H1 (cell line): Measurements from ENCODE around the gene SMOC2. TPM values are rescaled to one million over a fixed set of nuclear protein-coding genes. Genes with fewer than 3 reads are reported as not detected.

Experiments
- CTCF ChIA-PET: fragments of 300-600 bp; sonication (Branson Sonifier 250); formaldehyde crosslinking; loops from one replicate; lab custom pipeline; 2021; ENCODE audit not compliant: partially characterized antibody; lab: Charles Lee
- POLR2A ChIA-PET: fragments of 300-600 bp; sonication (Branson Sonifier 250); formaldehyde crosslinking; loops from one replicate; lab custom pipeline; 2021; ENCODE audit warnings: inconsistent platforms; ENCODE audit not compliant: partially characterized antibody; lab: Charles Lee
- DNase-seq, 2 experiments: peaks; one replicate each; pipeline versions ENCODE4 v3.0.0 to v3.0.0-alpha.2; 2010 to 2022; ENCODE audit warnings: low spot score in 2 of 2, low read depth in 1 of 2, mixed read lengths in 1 of 2
- FAIRE-seq: peaks from 2 replicates; lab custom pipeline; 2011; peaks lifted over from hg19 to GRCh38; lab: Jason Lieb, UNC
- H2AFZ ChIP-seq: 2 replicates; pipeline ENCODE4 v1.8.1; 2012; ENCODE audit warnings: low read length, inconsistent platforms
- H2AK5ac ChIP-seq: 2 replicates; pipeline ENCODE4 v1.6.1; 2013; ENCODE audit warnings: low read depth, low read length
- H2BK120ac ChIP-seq: replicated peaks from 2 replicates; pipeline ENCODE3; 2013; ENCODE audit warnings: low read depth, low read length, inconsistent platforms
- H2BK12ac ChIP-seq: 2 replicates; pipeline ENCODE4 v1.6.1; 2013; ENCODE audit warnings: low read depth, low read length
- H2BK15ac ChIP-seq: 2 replicates; pipeline ENCODE4 v1.6.1; 2013; ENCODE audit warnings: low read length
- H2BK20ac ChIP-seq: 2 replicates; pipeline ENCODE4 v1.6.1; 2013; ENCODE audit warnings: low read length
- H2BK5ac ChIP-seq: 2 replicates; pipeline ENCODE4 v1.6.1; 2013; ENCODE audit warnings: low read depth, low read length
- H3K14ac ChIP-seq: 2 replicates; pipeline ENCODE4 v1.6.1; 2013; ENCODE audit warnings: inconsistent platforms; ENCODE audit not compliant: insufficient read length
- H3K18ac ChIP-seq: 2 replicates; pipeline ENCODE4 v1.6.1; 2013; ENCODE audit warnings: low read length; ENCODE audit errors: extremely low read depth
- H3K23ac ChIP-seq: 2 replicates; pipeline ENCODE4 v1.6.1; 2013; ENCODE audit warnings: inconsistent platforms; ENCODE audit not compliant: insufficient read length
- H3K23me2 ChIP-seq: 2 replicates; pipeline ENCODE4 v1.6.1; 2013; ENCODE audit warnings: low read depth, low read length
- H3K27ac ChIP-seq: 2 replicates; pipeline ENCODE4 v1.6.1; 2011; ENCODE audit warnings: low read depth, low read length, inconsistent platforms
- H3K27me3 ChIP-seq, 4 experiments: replicated peaks in 1 of 4; 1 replicate in 1 of 4; 2 replicates in 3 of 4; pipeline versions ENCODE4 v1.6.1 to v1.8.1; 2011 to 2013; ENCODE audit warnings: low read length in 3 of 4, mild to moderate bottlenecking in 3 of 4, inconsistent platforms in 2 of 4, mixed read lengths in 2 of 4, moderate library complexity in 1 of 4; ENCODE audit not compliant: control insufficient read depth in 3 of 4, insufficient read depth in 3 of 4; ENCODE audit errors: extremely low read depth in 1 of 4
- H3K36me3 ChIP-seq, 4 experiments: 2 replicates each; pipeline versions ENCODE4 v1.6.1 to v1.8.1; 2011 to 2013; ENCODE audit warnings: mild to moderate bottlenecking in 4 of 4, low read length in 3 of 4, moderate library complexity in 2 of 4, control low read depth in 1 of 4, inconsistent platforms in 1 of 4; ENCODE audit not compliant: insufficient read depth in 4 of 4, control insufficient read depth in 2 of 4
- H3K4ac ChIP-seq: replicated peaks from 2 replicates; pipeline ENCODE3; 2013; ENCODE audit warnings: low read length, low read depth, mixed read lengths, inconsistent platforms; ENCODE audit not compliant: insufficient read length
- H3K4me1 ChIP-seq, 4 experiments: replicated peaks in 1 of 4; 1 replicate in 1 of 4; 2 replicates in 3 of 4; pipeline versions ENCODE4 v1.6.1 to v1.8.1; 2011 to 2013; ENCODE audit warnings: low read length in 3 of 4, inconsistent platforms in 2 of 4, mixed read lengths in 1 of 4; ENCODE audit not compliant: insufficient read depth in 4 of 4, control insufficient read depth in 3 of 4
- H3K4me2 ChIP-seq, 2 experiments: 2 replicates each; pipeline versions ENCODE4 v1.6.1 to v1.8.1; 2011 to 2013; ENCODE audit warnings: low read depth in 2 of 2, low read length in 2 of 2, control low read depth in 1 of 2, inconsistent platforms in 1 of 2, mild to moderate bottlenecking in 1 of 2; ENCODE audit not compliant: insufficient read depth in 1 of 2
- H3K4me3 ChIP-seq, 4 experiments: fragments of 200-600, 300-600 bp in 1 of 4; sonication (generic), shearing (Covaris generic), sonication (Bioruptor Twin) in 1 of 4; 2 replicates each; pipeline versions ENCODE4 v1.5.1 to v1.8.1; 2011 to 2016; ENCODE audit warnings: low read length in 4 of 4, low read depth in 3 of 4, control low read depth in 2 of 4, inconsistent platforms in 2 of 4, mild to moderate bottlenecking in 2 of 4, mixed read lengths in 1 of 4, moderate library complexity in 1 of 4; ENCODE audit not compliant: insufficient read depth in 2 of 4; ENCODE audit errors: extremely low read depth in 1 of 4
- H3K56ac ChIP-seq: replicated peaks from 2 replicates; pipeline ENCODE3; 2013; ENCODE audit warnings: low read depth, mild to moderate bottlenecking, mixed read lengths, low read length, inconsistent platforms; ENCODE audit not compliant: insufficient read length
- H3K79me1 ChIP-seq: 2 replicates; pipeline ENCODE4 v1.6.1; 2013; ENCODE audit warnings: low read depth, low read length, control low read depth
- H3K79me2 ChIP-seq, 2 experiments: 2 replicates each; pipeline versions ENCODE4 v1.6.1 to v1.8.1; 2012 to 2013; ENCODE audit warnings: low read length in 2 of 2, mild to moderate bottlenecking in 2 of 2, inconsistent platforms in 1 of 2; ENCODE audit not compliant: insufficient read depth in 2 of 2, control insufficient read depth in 1 of 2
- H3K9ac ChIP-seq, 4 experiments: replicated peaks in 1 of 4; 1 replicate in 1 of 4; 2 replicates in 3 of 4; pipeline versions ENCODE4 v1.6.1 to v1.8.1; 2011 to 2013; ENCODE audit warnings: low read depth in 3 of 4, low read length in 3 of 4, control low read depth in 2 of 4, mild to moderate bottlenecking in 2 of 4, moderate library complexity in 2 of 4, inconsistent platforms in 1 of 4; ENCODE audit errors: extremely low read depth in 1 of 4
- H3K9me3 ChIP-seq, 2 experiments: 2 replicates each; pipeline versions ENCODE4 v1.6.1 to v1.8.1; 2012 to 2013; ENCODE audit warnings: mild to moderate bottlenecking in 2 of 2, moderate library complexity in 2 of 2, control low read depth in 1 of 2, inconsistent platforms in 1 of 2, low read depth in 1 of 2, low read length in 1 of 2, mixed read lengths in 1 of 2; ENCODE audit not compliant: insufficient read depth in 2 of 2
- H4K20me1 ChIP-seq, 2 experiments: replicated peaks in 1 of 2; 2 replicates each; pipeline versions ENCODE3 to v1.8.1; 2011 to 2013; ENCODE audit warnings: inconsistent platforms in 2 of 2, low read length in 2 of 2, mild to moderate bottlenecking in 1 of 2; ENCODE audit not compliant: insufficient read depth in 2 of 2, control insufficient read depth in 1 of 2
- H4K5ac ChIP-seq: 2 replicates; pipeline ENCODE4 v1.6.1; 2013; ENCODE audit warnings: low read length, low read depth, mixed read lengths, inconsistent platforms; ENCODE audit not compliant: insufficient read length
- H4K8ac ChIP-seq: 2 replicates; pipeline ENCODE4 v1.8.0; 2013; ENCODE audit warnings: mild to moderate bottlenecking, moderate library complexity, low read length, inconsistent platforms; ENCODE audit not compliant: insufficient read depth; ENCODE audit errors: extremely low read depth
- H4K91ac ChIP-seq: replicated peaks from 2 replicates; pipeline ENCODE3; 2013; ENCODE audit warnings: low read length, mixed read lengths, inconsistent platforms; ENCODE audit not compliant: insufficient read length
- BCL11A ChIP-seq, 2 experiments: IDR thresholded peaks; one replicate each; pipeline ENCODE4 v1.6.1; 2011; ENCODE audit warnings: low read depth in 2 of 2, low read length in 2 of 2, mild to moderate bottlenecking in 2 of 2
- BRCA1 ChIP-seq: IDR thresholded peaks from 2 replicates; pipeline ENCODE4 v1.6.1; 2012; ENCODE audit warnings: low read depth, low read length, improper control_type of control experiment
- SAP30 ChIP-seq: fragments of 300-600 bp; sonication (generic); IDR thresholded peaks from 2 replicates; pipeline ENCODE4 v1.7.1; 2012; ENCODE audit warnings: low read length, moderate library complexity, mild to moderate bottlenecking, inconsistent platforms; ENCODE audit not compliant: insufficient read depth, insufficient replicate concordance
- SUZ12 ChIP-seq: fragments of 200-600 bp; sonication (generic); IDR thresholded peaks from 2 replicates; pipeline ENCODE4 v1.6.1; 2012; ENCODE audit warnings: mild to moderate bottlenecking, inconsistent platforms, low read length, moderate library complexity, mixed read lengths
- TAF7 ChIP-seq: optimal IDR thresholded peaks from 2 replicates; pipeline ENCODE3; 2011; ENCODE audit warnings: low read depth, mild to moderate bottlenecking, inconsistent platforms, low read length, moderate library complexity, borderline replicate concordance
- TCF12 ChIP-seq: IDR thresholded peaks from 2 replicates; pipeline ENCODE4 v1.6.1; 2011; ENCODE audit warnings: low read depth, mild to moderate bottlenecking, low read length
- WGBS, 2 experiments: shearing (Covaris generic) in 1 of 2; methylation state at CpG; one replicate each; pipeline versions ENCODE4 v1.1.6 to v1.1.7; 2013 to 2015; ENCODE audit warnings: low lambda C conversion rate in 2 of 2, mixed read lengths in 2 of 2, inconsistent platforms in 1 of 2, low coverage in 1 of 2, missing lambda C conversion rate in 1 of 2; ENCODE audit not compliant: insufficient replicate concordance in 2 of 2, insufficient coverage in 1 of 2, insufficient read length in 1 of 2; ENCODE audit errors: extremely low coverage in 1 of 2, missing lambda C conversion rate in 1 of 2; 5-methylcytosine and 5-hydroxymethylcytosine counted together
- polyA plus RNA-seq, 7 experiments: library from polyadenylated mRNA; depleted of rRNA in 3 of 7; stranded (reverse) in 5 of 7; unstranded in 2 of 7; fragments of >200 nt in 5 of 7; fragments of 200-250 nt in 2 of 7; gene quantifications; 1 replicate in 5 of 7; 2 replicates in 1 of 7; 4 replicates in 1 of 7; pipeline versions ENCODE4 v1.2.1 to v1.2.3, GENCODE V29; 2011 to 2013; ENCODE audit warnings: missing spikeins in 2 of 7, mixed read lengths in 2 of 7
- total RNA-seq: library from RNA; stranded (reverse); fragmentation: NEBNext Ultra II Directional; extraction: Animal tissue kit (Norgen Biotek cat#: 25700); gene quantifications from 2 replicates; pipeline ENCODE4 v1.2.1, GENCODE V29; 2021

The SMOC2 gene
- total and polyA plus RNA-seq, 2 of the 8 experiments (the other 6 are each of a cell fraction or from before 2014, with no cell fraction given), result 7.7 to 8.5 TPM

DNA sequence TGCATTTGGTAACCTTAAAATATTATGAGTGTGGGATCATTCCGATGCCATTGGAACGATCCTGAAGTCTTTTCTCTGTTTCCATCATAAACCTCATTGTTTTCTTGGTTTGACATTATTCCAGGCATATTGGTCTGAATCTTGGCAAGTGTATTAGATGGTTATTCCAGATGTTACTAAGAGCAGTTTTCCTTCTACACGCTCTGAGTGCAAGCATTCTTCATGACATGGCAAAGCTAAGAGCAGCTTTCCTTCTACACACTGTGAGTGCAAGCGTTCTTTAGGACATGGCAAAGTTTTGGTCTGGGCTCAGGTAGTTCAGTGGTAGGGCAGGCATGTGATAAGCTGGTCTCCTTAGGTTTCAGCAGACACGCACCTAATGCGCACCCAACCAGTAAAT is 53.0 kb downstream of the SMOC2 start:
- Histone ChIP-seq H4K8ac (no peak overlapping the region), H2AK5ac (no peak overlapping the region), H2BK120ac (no peak overlapping the region), H3K27ac (no peak overlapping the region), H3K36me3 (no peaks in the 10 kb centered on the region), H2BK5ac (no peak overlapping the region), H3K4me1 (peaks cover 3 to 13% (median 4%) of the 10 kb centered on the region in 4 experiments; a peak in 6 of 7 replicates), H3K14ac (no peak overlapping the region), H2BK12ac (no peak overlapping the region), H3K23ac (no peak overlapping the region), H4K5ac (no peak overlapping the region), H2BK20ac (no peak overlapping the region), H4K91ac (no peak overlapping the region), H3K79me1 (no peaks in the 10 kb centered on the region), H3K23me2 (no peaks in the 10 kb centered on the region), H3K27me3 (no peaks in the 10 kb centered on the region), H3K4ac (no peak overlapping the region), H3K79me2 (no peaks in the 10 kb centered on the region), H3K18ac (no peak overlapping the region), H3K9ac (no peak overlapping the region), H3K9me3 (no peaks in the 10 kb centered on the region), H3K56ac (no peak overlapping the region), H3K4me3 (no peak overlapping the region), H2BK15ac (no peak overlapping the region), H3K4me2 (no peak overlapping the region), H2AFZ (no peak overlapping the region), H4K20me1 (no peaks in the 10 kb centered on the region)
- CTCF ChIA-PET, result no interaction called here
- FAIRE-seq, result no peak
- TF ChIP-seq BRCA1, result no peak
- no peak for TF ChIP-seq BCL11A (IDR thresholded peaks at IDR 0.05; ENCODE audit: low read depth in 2 of 2, low read length in 2 of 2)
- no peak for TF ChIP-seq TAF7
- no peak for TF ChIP-seq SUZ12
- no peak for TF ChIP-seq TCF12
- TF ChIP-seq SAP30, result no peak
- POLR2A ChIA-PET, result no interaction called here
- WGBS, 2 experiments, result 95% methylated on average over 6 of the region's 6 CpGs; no CpG with 5 or more reads in 1 of the 2 experiments
- DNase-seq, result no peak
